IPS DF 19.7 (cell line): Measurements from ENCODE around the gene NR6A1.

ENCODE experiments used
- DNase-seq: peaks from one replicate; pipeline ENCODE4 v3.0.0-alpha.2; 2013; ENCODE audit warnings: low read depth, low spot score

NR6A1 gene

DNA sequence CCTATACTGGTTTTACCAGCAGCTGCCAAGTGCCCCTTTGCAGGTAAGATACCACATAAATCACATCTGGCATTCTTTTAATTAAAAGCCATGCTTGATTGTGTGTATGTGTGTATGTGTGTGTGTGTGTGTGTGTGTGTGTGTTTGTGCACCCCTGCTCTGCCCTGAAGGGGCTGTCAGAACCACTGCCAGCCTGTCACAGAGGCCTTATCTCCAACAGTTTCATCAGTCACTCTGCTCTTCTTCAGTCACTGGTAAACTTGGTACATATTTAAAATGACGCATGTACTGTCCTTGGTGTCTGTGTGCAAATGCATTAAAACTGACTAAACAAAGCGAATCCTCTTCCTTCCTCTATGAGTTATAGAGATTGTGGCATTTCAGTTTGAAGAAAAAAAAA, 244.9 kb downstream of the NR6A1 start:
- no peak for DNase-seq

DNA sequence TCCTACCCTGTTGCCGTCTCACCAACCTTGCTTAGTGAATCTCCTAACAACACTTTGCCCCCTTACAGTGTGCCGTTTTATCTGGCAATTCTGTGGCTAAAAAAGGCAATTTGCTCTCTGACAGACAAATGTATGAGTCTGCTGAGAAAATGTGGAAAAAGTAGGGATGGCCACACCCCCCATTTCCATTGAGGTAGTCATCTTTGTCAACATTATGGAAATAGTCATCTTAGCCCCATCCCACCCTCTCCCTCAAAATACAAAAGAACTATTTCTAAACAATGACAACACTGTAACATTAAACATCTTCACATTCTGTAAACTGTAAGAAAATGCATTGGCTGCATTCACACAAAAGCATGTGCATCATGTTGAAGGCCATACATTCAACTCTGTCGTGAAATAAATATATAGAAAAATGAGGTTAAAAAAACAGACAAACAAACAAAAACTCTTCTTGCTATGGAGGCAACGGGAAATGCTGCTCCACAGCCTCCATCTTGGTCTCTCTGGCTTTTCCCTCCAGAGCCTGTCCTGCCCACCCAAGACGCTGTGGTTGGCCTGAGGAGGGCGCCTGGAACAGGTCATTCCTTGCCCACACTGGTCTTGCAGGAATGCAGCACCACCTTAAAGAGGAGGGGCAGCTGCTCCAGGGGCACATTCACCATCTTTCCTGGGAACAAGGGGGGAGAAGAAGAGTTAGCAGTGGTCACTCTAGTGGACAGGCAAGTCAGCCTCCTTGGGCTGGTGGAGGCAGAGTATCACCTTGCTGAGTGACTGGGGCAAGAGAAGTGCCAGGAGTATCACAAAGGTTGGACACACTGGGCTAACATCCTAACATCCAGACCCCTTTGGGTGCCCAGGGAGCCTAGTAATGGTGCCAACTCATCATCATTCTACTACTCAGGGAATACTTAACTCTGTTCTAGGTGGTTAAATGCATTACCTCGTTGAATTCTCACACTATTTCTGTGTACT, 248.7 kb downstream of the NR6A1 start:
- DNase-seq, result no peak

DNA sequence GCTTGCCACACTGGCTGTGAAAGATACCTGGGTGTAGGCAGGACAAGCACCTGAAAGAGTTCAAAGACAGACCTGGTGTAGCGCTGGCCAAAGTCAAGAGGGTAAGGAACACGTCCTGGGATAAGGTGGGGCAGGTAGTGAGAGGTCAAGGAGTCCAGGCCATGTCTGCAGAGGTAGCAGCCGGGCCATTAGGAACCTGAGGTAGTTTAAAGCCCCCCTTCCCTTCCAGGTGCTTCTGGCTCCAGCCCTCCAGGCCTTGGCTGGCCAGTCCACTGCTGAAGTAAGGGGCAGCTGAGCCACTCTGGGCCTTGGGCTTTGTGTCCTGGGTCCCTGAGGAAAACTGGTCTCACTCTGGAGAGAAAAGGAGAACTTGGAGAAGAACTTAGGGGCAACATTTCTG, 250.0 kb downstream of the NR6A1 start:
- DNase-seq, result no peak

DNA sequence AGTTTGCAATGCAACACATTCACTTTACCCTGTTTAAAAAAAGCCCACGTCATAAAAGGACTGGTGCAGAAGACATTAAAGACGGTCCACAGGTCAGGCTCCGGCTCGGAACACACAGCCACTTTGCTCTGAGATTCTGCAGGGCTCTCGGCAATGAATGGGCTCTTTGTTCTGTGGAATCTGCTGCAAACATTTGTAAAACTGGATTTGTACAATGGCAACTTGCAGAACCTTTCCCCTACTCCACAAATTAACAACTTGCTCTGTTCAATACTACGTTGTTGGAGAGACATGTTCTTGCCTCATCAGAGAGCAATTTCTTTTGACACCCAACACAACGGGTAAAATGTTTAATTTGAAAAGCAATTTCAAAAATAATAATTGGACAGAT, 250.9 kb downstream of the NR6A1 start:
- no peak for DNase-seq

DNA sequence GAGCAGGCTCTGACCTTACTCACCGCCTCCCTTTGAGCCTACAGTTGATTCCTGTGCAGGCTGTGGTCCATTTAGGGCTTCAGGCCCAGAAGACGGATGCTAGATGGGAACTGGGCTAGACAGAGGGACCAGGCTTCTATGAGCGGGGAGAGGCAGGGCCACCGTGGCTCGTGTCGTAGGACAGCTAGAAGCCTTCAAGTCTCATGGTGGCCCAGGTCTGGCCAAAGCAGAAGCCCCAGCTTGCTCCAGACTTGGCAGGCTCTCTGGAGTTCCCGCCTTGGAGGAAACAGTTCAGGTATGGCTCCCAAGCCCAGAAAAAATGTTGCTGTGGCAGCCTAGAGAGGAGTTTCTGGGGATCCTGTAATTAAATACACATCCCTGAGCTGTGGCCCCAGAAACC, 253.0 kb downstream of the NR6A1 start:
- no peak for DNase-seq

DNA sequence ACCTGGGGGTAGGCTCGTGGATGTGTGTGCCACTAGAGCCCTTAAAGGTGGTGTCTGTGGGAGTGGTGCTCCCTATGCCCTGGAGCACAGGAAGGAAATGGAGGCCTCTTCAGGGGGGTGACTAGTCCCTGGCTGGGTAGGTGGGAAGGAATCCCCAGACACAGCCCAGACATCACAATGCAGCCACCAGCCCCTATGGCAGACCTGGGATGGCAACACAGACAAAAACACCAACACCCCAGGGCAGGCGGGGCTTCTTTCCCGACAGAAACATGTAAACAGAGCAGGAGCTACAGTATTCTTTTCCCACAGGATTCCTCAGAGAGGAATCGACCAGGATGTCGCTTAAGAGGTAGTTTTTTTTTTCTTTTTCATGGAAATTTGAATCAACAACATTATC, 253.5 kb downstream of the NR6A1 start:
- DNase-seq, result no peak

DNA sequence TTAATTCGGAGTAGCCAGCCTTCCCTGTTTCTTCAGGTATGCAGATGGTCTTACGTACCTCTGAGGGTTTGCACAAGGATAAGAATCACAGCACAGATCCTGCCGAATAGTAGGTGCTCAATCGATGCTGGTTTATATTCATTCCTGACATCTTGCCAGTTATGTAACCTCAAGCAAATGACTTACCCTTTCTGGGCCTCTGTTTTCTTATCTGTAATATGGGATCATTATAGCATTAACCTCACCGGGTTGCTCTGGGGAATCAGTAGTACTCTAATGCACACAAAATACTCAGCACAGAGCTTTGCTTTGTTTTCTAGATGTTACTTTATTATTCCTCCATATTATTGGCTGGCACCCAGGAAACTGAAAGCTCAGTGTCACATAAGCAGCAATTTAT, 256.2 kb downstream of the NR6A1 start:
- no peak for DNase-seq

DNA sequence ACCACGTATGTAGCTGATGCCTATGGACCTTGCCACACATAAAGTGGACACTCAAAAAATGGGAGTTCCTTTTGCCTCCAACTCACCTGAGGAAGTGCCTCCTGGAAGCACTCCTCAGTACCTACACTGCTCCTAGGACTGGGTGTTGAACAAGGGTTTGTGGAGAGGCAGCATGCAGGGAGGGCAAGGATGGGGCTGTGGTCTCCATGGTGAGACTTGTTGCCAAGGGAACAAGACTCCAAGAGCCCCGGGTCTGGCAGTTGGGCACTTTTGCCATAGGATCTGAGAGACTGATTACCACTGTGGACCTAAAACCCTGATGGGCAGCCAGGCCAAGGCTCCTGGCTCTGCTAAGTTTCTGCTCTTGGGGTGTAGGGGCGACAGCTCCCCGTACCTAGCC, 257.0 kb downstream of the NR6A1 start:
- no peak for DNase-seq

DNA sequence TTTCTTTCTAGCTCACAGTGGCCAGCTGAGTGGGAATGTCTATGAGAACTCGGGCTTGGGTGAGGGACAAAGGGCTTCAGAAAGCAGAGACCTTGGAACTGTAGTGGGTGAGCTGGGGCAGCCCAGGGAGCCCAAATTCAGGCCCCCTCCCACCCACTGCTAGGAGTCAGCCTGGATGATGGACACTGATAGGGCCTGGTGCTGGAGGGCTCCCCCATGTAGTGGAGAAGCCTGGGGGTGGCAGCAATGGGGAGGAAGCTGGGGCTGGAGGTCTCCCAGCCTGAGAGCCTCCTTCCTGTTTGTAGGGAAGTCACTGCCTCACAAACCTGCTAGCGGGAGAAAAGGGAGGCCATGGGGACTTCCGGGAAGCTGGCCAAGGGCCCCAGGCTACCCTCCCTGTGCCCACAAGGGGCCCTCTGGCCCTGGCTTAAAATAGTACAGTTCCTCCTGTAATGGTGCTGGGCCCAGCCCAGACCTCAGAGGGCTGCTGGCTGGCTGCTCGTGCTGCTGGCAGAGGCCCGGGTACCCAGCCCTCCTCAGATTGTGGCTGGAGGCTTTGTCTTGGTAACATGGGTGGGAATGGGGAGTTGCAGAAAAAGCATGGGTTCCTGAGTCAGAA, 257.6 kb downstream of the NR6A1 start:
- DNase-seq, result no peak

DNA sequence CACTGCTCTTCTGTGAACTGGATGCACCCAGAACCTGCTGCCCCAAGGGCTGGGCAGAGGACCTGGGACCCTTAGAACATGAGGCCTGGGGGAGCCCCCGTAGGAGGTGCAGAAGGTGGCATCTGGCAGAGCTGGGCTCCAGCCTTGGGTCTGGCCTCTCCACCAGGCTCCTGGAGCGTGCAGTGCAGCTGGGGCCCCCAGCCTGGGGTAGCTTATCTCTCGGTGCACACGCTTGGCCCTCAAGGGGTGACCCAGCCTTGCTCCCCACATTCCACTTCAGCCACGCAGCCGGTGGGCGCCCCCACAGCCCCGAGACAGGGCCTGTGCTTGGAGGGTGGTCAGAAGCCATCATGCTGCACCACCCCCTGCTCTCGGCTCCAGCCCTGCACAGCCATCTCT, 258.3 kb downstream of the NR6A1 start:
- DNase-seq, result no peak

DNA sequence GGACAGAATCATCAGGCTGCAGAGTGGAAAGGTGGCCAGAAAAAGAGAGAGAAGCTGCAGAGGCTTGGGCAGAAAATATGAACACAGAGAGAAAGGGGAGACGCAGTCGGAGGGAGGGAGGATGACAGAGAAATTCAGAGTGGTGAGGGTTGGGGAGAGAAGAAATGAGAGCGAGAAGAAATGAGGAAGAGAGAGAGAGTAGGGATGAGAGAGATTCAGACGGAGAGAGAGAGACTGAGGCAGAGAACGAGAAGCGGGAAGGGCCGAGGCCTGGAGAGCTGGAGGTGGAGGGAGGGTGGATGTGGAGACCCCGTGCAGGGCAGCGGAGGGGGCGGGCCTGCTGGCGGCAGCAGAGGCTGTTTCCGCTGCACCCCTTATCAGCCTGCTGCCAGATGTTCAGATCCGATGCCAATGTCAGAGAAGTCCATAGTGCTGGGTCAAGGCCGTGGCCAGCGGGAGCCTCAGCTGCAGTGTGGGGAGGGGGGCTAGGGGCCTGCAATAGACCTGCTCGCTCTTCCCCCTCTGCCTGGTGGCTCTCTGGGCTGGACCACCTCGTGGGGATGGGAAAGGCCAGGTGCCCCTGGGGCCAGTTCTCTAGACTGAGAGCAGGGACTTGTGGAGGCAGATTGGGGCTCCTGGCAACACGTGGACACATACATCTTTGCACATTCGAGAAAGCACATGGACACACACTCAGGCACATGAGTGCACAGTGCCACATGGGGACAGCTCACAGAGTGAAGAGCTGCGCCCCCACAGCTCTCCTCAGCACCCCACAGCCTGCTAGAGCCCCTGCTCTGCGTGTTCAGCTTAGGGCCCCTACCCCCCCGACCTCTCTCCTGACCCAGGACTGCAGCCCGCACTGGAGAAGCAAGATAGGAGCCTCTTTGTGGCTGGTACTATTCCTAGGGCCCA, 259.0 kb downstream of the NR6A1 start:
- DNase-seq, result no peak

DNA sequence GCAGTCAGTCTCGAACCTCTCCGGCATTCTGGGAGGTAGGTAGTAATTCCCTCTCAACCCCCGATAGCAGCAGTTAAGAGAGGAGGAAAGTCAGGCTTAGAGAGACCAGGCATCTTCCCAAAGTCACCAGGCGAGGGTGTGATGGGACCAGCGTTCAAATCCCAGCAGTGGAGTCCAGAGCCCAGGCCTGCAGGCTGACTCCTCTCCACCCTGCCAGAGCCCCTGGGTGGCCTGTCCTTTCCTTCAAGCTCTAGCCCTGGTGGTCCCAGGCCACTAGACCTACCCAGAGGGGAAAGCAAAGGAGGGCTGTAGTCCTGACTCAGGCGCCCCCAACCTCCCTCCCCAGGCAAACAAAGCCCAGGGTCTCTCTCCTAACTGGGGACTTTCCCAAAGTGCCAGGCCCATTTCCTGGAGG, 259.7 kb downstream of the NR6A1 start:
- DNase-seq, result no peak

DNA sequence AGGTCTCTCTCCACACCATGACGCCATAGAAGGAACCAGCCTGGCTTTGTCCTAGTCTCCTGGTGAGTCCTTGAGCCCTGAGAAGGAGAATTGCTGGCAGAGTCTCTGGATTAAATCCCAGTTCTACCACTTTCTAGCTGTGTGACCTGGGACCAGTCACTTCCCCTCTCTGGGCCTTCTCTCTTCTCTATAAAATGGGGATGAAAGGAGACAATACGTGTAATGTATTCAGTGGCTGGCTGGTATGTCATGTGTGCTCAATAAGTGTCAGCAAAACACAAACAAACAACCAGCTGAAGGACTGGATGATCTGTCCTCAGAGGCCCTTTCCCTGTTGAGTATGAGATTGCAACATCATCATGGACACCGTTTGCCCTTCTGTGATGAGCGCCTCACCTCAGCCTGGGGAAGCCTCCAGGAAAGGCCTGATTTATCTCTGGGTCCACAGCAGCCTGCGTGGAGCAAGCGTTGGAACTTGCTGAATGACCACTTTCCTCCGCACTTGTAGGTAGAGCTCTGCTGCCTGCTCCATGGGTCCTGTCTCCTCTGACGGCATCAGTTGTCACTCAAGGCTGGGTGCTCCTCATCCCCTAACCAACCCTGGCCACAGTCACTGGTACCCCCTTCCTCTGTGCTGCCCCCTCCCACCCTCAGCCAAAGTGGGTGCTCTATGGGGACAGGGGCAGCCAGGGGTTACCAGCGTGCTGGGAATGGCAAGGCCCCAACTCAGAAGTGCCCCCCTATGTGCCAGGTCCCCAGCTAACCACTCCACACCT, 260.3 kb downstream of the NR6A1 start:
- no peak for DNase-seq

DNA sequence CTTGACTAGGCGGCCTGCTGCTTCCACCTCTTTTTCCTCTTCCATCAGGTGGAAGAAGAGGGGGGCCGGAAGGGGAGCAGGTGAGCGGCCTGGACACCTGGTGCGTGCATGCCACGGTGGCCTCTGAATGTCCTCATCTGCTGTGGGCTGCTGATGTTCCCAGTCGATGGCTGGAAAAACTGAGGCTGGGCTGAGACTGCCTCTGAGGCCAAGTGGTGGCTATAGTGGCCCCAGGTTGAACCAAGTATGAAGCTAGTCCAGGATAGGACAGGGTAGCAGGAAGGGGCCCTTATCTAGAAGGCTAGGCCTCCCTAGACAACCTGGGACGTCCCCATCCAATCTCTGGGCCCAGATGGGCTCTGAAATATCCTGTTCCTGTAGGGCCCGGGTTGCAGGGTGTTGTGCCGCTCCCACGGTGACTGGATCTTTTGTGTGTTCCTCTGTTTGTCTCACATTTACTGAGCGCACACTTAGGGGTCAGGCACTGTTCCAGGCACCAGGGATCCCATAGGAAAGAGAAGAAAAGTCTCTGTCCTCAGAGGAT, 263.2 kb downstream of the NR6A1 start:
- no peak for DNase-seq

DNA sequence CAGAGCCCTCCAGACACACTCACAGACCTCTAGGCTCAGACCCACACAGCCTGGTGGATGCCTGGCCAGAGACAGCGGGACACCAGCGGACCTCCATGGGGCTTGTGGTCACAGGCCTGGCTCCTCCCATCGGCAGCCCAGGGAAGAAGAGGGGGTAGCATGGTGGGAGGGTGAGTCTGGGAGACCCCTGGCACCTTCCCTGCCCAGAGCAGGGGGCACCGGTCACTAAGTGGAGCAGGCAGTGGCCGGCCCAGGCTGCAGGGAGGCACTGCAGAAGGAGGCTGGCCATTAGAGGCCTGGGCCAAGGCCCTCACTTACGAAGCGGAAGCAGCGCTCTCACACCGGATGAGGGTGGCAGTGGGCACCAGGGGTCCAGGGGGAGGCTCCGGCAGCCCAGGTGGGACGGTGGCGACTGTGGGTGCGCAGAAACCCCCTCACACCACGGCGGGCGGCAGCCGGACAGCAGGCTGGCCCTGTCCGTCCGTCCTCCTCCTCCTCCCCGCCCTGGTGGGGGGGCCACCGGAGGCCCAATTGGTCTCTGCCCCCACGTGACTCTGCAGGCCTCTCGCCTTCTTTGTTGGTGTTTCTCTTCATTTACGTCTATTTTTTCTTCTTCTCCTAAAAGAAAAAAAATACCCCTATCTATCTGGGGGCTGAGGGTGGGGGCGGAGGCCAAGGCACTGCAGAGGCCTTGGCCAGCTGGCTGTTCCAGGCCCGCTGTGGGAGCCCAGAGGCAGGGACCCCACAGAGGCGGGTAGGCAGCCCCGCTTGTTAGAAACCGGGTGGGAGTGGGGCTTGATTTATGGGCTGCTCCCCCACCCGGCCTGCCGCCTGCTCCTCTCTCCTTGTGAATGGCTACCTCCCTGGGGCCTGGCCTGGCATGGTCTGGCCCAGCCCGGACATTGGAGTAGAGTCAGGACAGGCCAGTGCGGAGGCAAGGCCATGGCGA, 263.9 kb downstream of the NR6A1 start, which contains the start of gene NR5A1:
Gene NR5A1 (minus strand): TSS at position 469 of the 949 bp plus-strand sequence. CDS start 4,004 bp downstream, outside the sequence.
- DNase-seq, result no peak

DNA sequence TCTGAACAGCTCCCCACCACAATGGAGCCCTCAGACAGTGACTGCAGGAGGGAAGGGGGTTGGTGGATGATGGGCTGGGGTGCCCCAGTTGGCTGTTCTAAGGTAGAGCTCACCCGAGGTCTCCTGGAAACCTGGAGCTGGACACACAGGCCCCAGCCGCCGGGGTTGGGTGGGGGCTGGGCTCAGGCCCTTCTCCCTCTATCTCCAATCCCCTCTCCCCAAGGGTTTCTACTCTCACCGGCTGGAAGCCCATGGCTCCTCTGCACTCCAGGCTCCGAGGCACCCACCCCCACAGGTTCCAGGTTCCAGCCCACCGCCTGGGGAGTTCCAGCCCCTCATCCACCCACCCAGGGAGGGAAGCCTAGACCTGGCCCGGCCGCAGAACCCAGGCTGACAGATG, 264.7 kb downstream of the NR6A1 start:
- DNase-seq, result no peak

DNA sequence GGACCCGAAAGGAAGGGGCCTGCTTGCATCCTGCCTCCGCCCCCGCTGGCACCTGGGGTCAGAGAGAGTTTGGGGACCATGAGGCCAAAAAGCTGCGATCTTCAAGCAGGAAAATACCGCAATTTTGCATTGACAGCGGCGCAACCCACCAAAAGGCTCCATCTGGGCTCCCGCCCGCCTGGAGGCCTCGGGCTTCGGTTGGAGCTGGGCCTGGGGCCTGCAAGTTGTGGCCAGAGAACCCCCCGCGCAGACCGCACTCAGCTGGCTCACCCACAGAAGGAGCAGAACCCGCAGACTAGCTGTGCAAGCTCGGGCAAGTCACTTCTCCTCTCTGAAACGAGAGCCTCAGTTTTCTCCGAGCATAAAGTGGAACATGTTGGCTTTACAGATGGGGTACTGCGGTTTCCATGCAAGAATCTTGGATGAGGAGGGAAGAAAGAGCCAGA, 265.2 kb downstream of the NR6A1 start:
- DNase-seq, result no peak

DNA sequence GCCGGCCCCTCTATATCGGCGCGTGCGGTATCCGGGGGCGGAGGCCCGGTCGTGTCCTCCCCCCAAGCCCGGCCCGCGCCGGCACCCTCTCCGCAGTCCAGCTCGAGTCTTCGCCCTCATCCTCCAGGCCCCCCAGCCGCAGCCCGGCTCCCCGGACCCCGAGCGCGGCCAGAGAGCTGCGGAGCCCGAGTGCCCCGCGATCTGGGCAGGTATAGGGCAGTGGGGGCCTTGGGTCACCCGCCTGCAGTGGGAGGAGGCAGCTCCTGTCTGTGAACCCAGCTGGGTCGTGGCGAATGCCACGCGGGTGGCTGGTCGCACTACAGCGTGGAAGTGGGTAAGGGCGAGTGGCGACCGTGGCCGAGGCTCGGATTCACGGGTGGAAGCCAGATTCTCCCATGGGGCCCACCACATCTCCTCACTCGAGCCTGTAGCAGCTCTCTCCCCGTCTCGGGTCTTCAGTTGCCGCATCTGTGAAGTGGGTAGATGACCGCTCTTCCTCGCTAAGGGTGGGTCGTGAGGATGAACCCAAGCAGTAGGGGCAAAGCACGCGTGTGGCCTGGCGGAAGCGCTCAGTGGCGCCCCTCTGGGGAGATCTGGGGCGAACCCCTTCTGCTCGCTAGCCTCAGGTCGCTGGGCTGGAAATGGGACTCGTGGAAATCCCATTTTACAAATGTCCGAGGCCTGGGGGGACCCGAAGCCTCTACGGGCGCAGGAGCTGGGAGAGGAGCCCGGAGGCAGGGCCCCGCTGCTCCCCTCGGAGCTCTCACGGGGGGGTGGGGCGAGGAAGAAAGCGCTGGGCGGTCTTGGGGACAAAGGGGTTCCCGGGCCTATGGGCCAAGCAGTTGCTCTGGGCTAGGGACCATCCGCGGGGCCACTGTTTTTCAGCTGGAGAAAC, 265.9 kb downstream of the NR6A1 start:
- DNase-seq, result no peak
